Mesenchymal stem cell (in vitro differentiated cells and primary cell): ENCODE measurements around the gene CBR1.
A peak's percentile ranks its signal among the peaks of the same experiment; 100 is the strongest.

Source experiments
- DNase-seq: peaks from one replicate; pipeline ENCODE4 v3.0.0-alpha.2; 2013
- H2AFZ ChIP-seq: one replicate; pipeline ENCODE4 v1.6.1; 2013; ENCODE audit warnings: low read depth, mild to moderate bottlenecking, control low read depth, inconsistent platforms, low read length, moderate library complexity
- H2AK5ac ChIP-seq: 2 replicates; pipeline ENCODE4 v1.6.1; 2013; ENCODE audit warnings: low read length, moderate library complexity, mild to moderate bottlenecking, inconsistent platforms; ENCODE audit not compliant: severe bottlenecking
- H2BK120ac ChIP-seq: one replicate; pipeline ENCODE4 v1.6.1; 2013; ENCODE audit warnings: low read depth, mild to moderate bottlenecking, inconsistent platforms, low read length, moderate library complexity
- H2BK12ac ChIP-seq, 2 experiments: one replicate each; pipeline ENCODE4 v1.6.1; 2013; ENCODE audit warnings: inconsistent platforms in 2 of 2, low read length in 2 of 2, mild to moderate bottlenecking in 2 of 2, moderate library complexity in 2 of 2, control low read depth in 1 of 2
- H2BK15ac ChIP-seq: one replicate; pipeline ENCODE4 v1.6.1; 2013; ENCODE audit warnings: mild to moderate bottlenecking, low read depth, inconsistent platforms; ENCODE audit not compliant: poor library complexity, severe bottlenecking
- H2BK5ac ChIP-seq: 2 replicates; pipeline ENCODE4 v1.6.1; 2013; ENCODE audit warnings: low read depth, mild to moderate bottlenecking, low read length, control low read depth, inconsistent platforms; ENCODE audit not compliant: poor library complexity, severe bottlenecking
- H3K14ac ChIP-seq, 2 experiments: one replicate each; pipeline ENCODE4 v1.6.1; 2013; ENCODE audit warnings: inconsistent platforms in 2 of 2, low read length in 2 of 2, control low read depth in 1 of 2, mild to moderate bottlenecking in 1 of 2, moderate library complexity in 1 of 2
- H3K18ac ChIP-seq, 2 experiments: one replicate each; pipeline ENCODE4 v1.6.1; 2013; ENCODE audit warnings: inconsistent platforms in 2 of 2, low read length in 2 of 2, control low read depth in 1 of 2, low read depth in 1 of 2, mild to moderate bottlenecking in 1 of 2
- H3K23ac ChIP-seq, 2 experiments: one replicate each; pipeline ENCODE4 v1.6.1; 2013; ENCODE audit warnings: inconsistent platforms in 2 of 2, low read length in 2 of 2, mild to moderate bottlenecking in 2 of 2, moderate library complexity in 2 of 2, control low read depth in 1 of 2
- H3K27ac ChIP-seq: 2 replicates; pipeline ENCODE4 v1.5.1; 2013; ENCODE audit warnings: mild to moderate bottlenecking, moderate library complexity, low read length, control low read depth, inconsistent platforms; ENCODE audit not compliant: poor library complexity, severe bottlenecking
- H3K27me3 ChIP-seq, 2 experiments: 2 replicates each; pipeline versions ENCODE4 v1.6.1 to v1.7.0; 2013; ENCODE audit warnings: low read length in 2 of 2, mild to moderate bottlenecking in 2 of 2, moderate library complexity in 2 of 2, control low read depth in 1 of 2, inconsistent platforms in 1 of 2; ENCODE audit not compliant: control insufficient read depth in 1 of 2, insufficient read depth in 1 of 2
- H3K36me3 ChIP-seq, 2 experiments: 2 replicates each; pipeline versions ENCODE4 v1.6.1 to v1.7.0; 2013; ENCODE audit warnings: low read length in 2 of 2, control low read depth in 1 of 2, inconsistent platforms in 1 of 2, low read depth in 1 of 2, mild to moderate bottlenecking in 1 of 2; ENCODE audit not compliant: insufficient read depth in 2 of 2, control insufficient read depth in 1 of 2
- H3K4ac ChIP-seq, 2 experiments: one replicate each; pipeline ENCODE4 v1.6.1; 2013; ENCODE audit warnings: inconsistent platforms in 2 of 2, low read length in 2 of 2, mild to moderate bottlenecking in 2 of 2, moderate library complexity in 2 of 2, control low read depth in 1 of 2, low read depth in 1 of 2
- H3K4me1 ChIP-seq: 2 replicates; pipeline ENCODE4 v1.6.1; 2013; ENCODE audit warnings: low read depth, low read length, control low read depth; ENCODE audit not compliant: control insufficient read depth, insufficient read depth
- H3K4me2 ChIP-seq: 2 replicates; pipeline ENCODE4 v1.6.1; 2013; ENCODE audit warnings: low read length, mild to moderate bottlenecking, inconsistent platforms; ENCODE audit not compliant: poor library complexity, severe bottlenecking
- H3K4me3 ChIP-seq, 2 experiments: 2 replicates each; pipeline versions ENCODE4 v1.5.1 to v1.7.0; 2013; ENCODE audit warnings: low read length in 2 of 2, mild to moderate bottlenecking in 2 of 2, control low read depth in 1 of 2, low read depth in 1 of 2; ENCODE audit not compliant: insufficient read depth in 1 of 2
- H3K79me1 ChIP-seq: replicated peaks from 2 replicates; pipeline ENCODE4 v1.6.1; 2013; ENCODE audit warnings: mild to moderate bottlenecking, control low read depth, low read length, inconsistent platforms; ENCODE audit not compliant: poor library complexity, severe bottlenecking
- H3K9ac ChIP-seq: 2 replicates; pipeline ENCODE4 v1.7.0; 2013; ENCODE audit warnings: mild to moderate bottlenecking, low read length, moderate library complexity
- H3K9me3 ChIP-seq: 2 replicates; pipeline ENCODE4 v1.7.0; 2013; ENCODE audit warnings: mild to moderate bottlenecking, low read length; ENCODE audit not compliant: control insufficient read depth
- H4K8ac ChIP-seq: one replicate; pipeline ENCODE4 v1.6.1; 2013; ENCODE audit warnings: inconsistent platforms, mild to moderate bottlenecking, low read length, moderate library complexity
- H4K91ac ChIP-seq: one replicate; pipeline ENCODE4 v1.6.1; 2013; ENCODE audit warnings: mild to moderate bottlenecking, low read length, inconsistent platforms
- WGBS: methylation state at CpG from one replicate; pipeline ENCODE4 v1.1.7; 2013; ENCODE audit warnings: mixed read lengths; 5-methylcytosine and 5-hydroxymethylcytosine counted together

The CBR1 gene

DNA sequence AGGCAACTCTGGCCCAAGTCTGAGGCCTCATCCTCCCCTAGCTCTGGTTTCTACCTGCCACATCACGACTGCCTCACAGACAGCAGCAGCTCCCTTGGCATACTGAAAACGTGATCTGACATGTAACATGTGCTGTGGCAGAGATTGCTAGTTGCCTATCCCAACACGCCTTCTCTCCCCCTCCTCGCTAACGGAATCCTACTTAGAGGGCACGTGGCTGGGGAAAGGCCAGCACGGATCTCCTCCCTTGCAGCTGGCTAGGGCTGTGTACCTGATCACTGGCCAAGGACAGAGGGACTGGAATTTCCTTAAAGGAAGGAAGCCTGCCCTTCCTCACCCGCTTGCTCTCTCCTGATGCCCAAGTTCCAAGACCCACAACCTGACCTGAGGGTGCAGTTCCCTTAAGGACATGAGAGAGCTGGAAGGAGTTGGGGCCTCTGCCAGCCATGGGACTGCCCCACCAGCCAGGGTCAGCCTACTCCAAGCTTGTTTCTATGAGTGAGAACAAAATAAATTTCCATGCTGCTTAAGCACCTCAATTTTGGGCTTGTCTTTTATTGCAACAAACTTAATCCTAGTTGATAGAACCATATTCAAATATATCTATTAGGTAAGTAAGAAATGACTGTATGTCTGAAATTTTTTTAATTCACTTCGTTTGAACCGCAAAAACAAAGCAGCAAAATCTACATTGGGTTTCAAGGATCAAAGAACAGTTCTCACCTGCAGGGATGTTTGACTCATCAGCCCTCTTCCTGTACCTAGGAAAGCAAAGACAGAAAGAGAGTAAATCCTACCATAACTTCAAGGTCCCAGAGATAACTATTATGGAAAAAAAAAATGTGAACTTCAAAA lies 16.7 kb upstream of the CBR1 start:
- H2BK120ac ChIP-seq = no peak overlapping the region
- no peak overlapping the region for H2AK5ac ChIP-seq
- no peaks in the 10 kb centered on the region for H3K9me3 ChIP-seq
- H4K91ac ChIP-seq = no peak overlapping the region
- no peak overlapping the region for H3K14ac ChIP-seq
- 99% methylated on average over 9 of the region's 10 CpGs for WGBS
- H3K27ac ChIP-seq = no peak overlapping the region
- H3K79me1 ChIP-seq = peaks cover 44% of the 10 kb centered on the region
- H3K18ac ChIP-seq = no peak overlapping the region
- H3K27me3 ChIP-seq = no peaks in the 10 kb centered on the region
- no peak overlapping the region for H2AFZ ChIP-seq
- no peak overlapping the region for H2BK15ac ChIP-seq
- H3K23ac ChIP-seq = no peak overlapping the region
- no peak overlapping the region for H3K4me3 ChIP-seq
- H3K4me1 ChIP-seq = peaks cover 2% of the 10 kb centered on the region
- H2BK12ac ChIP-seq = no peak overlapping the region
- no peak overlapping the region for H3K4me2 ChIP-seq
- DNase-seq = no peak
- H3K4ac ChIP-seq = no peak overlapping the region
- H4K8ac ChIP-seq = no peak overlapping the region
- peaks cover 50 to 91% of the 10 kb centered on the region in 2 experiments for H3K36me3 ChIP-seq
- no peak overlapping the region for H3K9ac ChIP-seq
- no peak overlapping the region for H2BK5ac ChIP-seq

GRCh38 chr21:36053715-36054062 lies 16.1 kb upstream of the CBR1 start:
- Histone ChIP-seq H3K4me1 (peaks cover 3% of the 10 kb centered on the region), H2BK5ac (no peak overlapping the region), H3K27me3 (no peaks in the 10 kb centered on the region), H3K79me1 (peaks cover 44% of the 10 kb centered on the region), H2AK5ac (no peak overlapping the region), H3K4me2 (no peak overlapping the region), H3K18ac (no peak overlapping the region), H2BK15ac (no peak overlapping the region), H3K4ac (no peak overlapping the region), H3K9ac (no peak overlapping the region), H4K91ac (no peak overlapping the region), H3K23ac (no peak overlapping the region), H2BK120ac (no peak overlapping the region), H3K4me3 (no peak overlapping the region), H4K8ac (no peak overlapping the region), H2AFZ (no peak overlapping the region), H3K27ac (no peak overlapping the region), H2BK12ac (no peak overlapping the region), H3K36me3 (peaks cover 50 to 91% of the 10 kb centered on the region in 2 experiments), H3K14ac (no peak overlapping the region), H3K9me3 (no peaks in the 10 kb centered on the region)
- DNase-seq = no peak
- WGBS = 98% methylated on average over 3 of the region's 3 CpGs

DNA sequence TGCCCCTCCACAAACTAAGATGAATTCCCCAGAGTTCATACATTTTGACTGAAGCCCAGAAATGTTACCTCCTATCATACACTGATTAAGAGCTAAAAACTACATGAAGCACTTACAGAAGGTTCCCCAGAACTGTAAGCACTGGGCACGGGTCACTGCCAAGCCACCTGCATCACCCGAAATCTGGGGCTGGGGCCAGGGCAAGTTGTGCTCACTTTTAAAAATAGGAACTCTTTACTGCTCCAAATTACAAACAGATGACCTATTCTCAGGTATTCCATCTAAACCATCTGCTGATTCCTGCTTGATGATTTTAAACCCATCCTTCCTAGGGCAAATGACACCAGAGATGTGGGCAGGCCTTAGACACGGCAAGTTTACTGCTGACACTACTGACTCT lies 14.3 kb upstream of the CBR1 start:
- Histone ChIP-seq H3K36me3 (peaks cover 46 to 73% of the 10 kb centered on the region in 2 experiments), H3K4ac (no peak overlapping the region), H4K8ac (no peak overlapping the region), H3K4me2 (no peak overlapping the region), H3K23ac (no peak overlapping the region), H2AK5ac (no peak overlapping the region), H3K4me1 (peaks cover 6% of the 10 kb centered on the region), H3K4me3 (no peak overlapping the region), H3K79me1 (peaks cover 40% of the 10 kb centered on the region), H2BK120ac (no peak overlapping the region), H2AFZ (no peak overlapping the region), H3K27ac (no peak overlapping the region), H2BK12ac (no peak overlapping the region), H2BK15ac (no peak overlapping the region), H3K14ac (no peak overlapping the region), H4K91ac (no peak overlapping the region), H3K9me3 (no peaks in the 10 kb centered on the region), H3K18ac (no peak overlapping the region), H3K27me3 (no peaks in the 10 kb centered on the region), H2BK5ac (no peak overlapping the region), H3K9ac (no peak overlapping the region)
- DNase-seq = no peak
- 100% methylated on average over 3 of the region's 3 CpGs for WGBS

DNA sequence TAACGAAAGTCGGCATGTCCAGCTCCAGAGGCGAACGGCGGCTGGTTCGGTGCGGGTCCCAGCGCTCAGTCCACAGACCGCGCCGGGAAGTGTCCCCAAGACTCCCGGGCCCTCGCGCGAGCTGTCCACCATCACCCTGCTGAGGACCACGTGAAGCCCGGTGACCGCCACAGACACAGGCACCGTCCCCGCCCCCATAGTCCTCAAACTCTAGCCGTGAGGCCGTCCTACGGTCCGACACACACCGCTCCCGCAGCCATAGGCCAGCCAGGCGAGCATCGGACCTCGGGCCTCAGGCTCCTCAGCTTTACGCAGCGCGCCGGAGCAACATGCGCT lies 10.0 kb upstream of the CBR1 start:
- Histone ChIP-seq H2AFZ (peak overlapping the region; percentile 47), H3K4ac (no peak overlapping the region), H4K91ac (peak overlapping the region; percentile 2), H2BK15ac (no peak overlapping the region), H3K4me3 (peak overlapping the region; percentile 70 to 100), H2BK120ac (no peak overlapping the region), H3K9ac (peak overlapping the region; percentile 98), H3K9me3 (no peaks in the 10 kb centered on the region), H2BK5ac (no peak overlapping the region), H4K8ac (peak overlapping the region; percentile 58), H2AK5ac (no peak overlapping the region), H2BK12ac (no peak overlapping the region), H3K4me2 (peak overlapping the region; percentile 30), H3K27ac (peak overlapping the region; percentile 94), H3K18ac (peak overlapping the region; percentile 23 to 35), H3K4me1 (peaks cover 6% of the 10 kb centered on the region), H3K23ac (no peak overlapping the region), H3K79me1 (peaks cover 21% of the 10 kb centered on the region), H3K36me3 (peaks cover 24 to 39% of the 10 kb centered on the region in 2 experiments), H3K14ac (peak overlapping the region in 1 of 2 experiments; percentile 5), H3K27me3 (no peaks in the 10 kb centered on the region)
- DNase-seq = no peak
- under 1% methylated on average over 33 of the region's 34 CpGs for WGBS
